Chondrocyte (in vitro differentiated cells): ENCODE results near the gene CD274. TPM values are rescaled to one million over a fixed set of nuclear protein-coding genes. Genes with fewer than 3 reads are reported as not detected.

Source experiments
- DNase-seq: peaks from one replicate; pipeline ENCODE4 v3.0.0; 2021; ENCODE audit warnings: mixed read lengths, low spot score
- H3K27ac Mint-ChIP-seq: one replicate; pipeline ENCODE4 v1.8.0; 2021; ENCODE audit warnings: mild to moderate bottlenecking, moderate library complexity, mixed read lengths; ENCODE audit not compliant: unreplicated experiment
- H3K27me3 Mint-ChIP-seq: 2 replicates; pipeline ENCODE4 v1.8.0; 2021; ENCODE audit warnings: low read depth, mixed read lengths
- H3K36me3 Mint-ChIP-seq: 2 replicates; pipeline ENCODE4 v1.8.0; 2021; ENCODE audit warnings: low read depth, mixed read lengths
- H3K4me1 Mint-ChIP-seq: 2 replicates; pipeline ENCODE4 v1.8.0; 2021; ENCODE audit warnings: low read depth, mild to moderate bottlenecking, mixed read lengths
- H3K4me3 Mint-ChIP-seq: one replicate; pipeline ENCODE4 v1.8.0; 2021; ENCODE audit warnings: mild to moderate bottlenecking, moderate library complexity, mixed read lengths; ENCODE audit not compliant: unreplicated experiment
- H3K9me3 Mint-ChIP-seq: 2 replicates; pipeline ENCODE4 v1.8.0; 2021; ENCODE audit warnings: low read depth, mixed read lengths
- CTCF ChIP-seq: fragments of 200-600 bp; sonication (generic); IDR thresholded peaks from 2 replicates; pipeline ENCODE4 v1.5.0; 2021; ENCODE audit warnings: antibody characterized with exemption, mild to moderate bottlenecking, moderate library complexity
- total RNA-seq: library from RNA; stranded (reverse); gene quantifications from 3 replicates; pipeline ENCODE4 v1.2.1, GENCODE V29; 2021

Gene CD274
- total RNA-seq, 1 donor from 2014 or later = 0.12 TPM

GRCh38 chr9:5513966-5514616 is 63.7 kb downstream of the CD274 start:
- H3K9me3 Mint-ChIP-seq = peaks cover 3% of the 10 kb centered on the region
- no peaks in the 10 kb centered on the region for H3K36me3 Mint-ChIP-seq
- no peak for TF ChIP-seq CTCF
- no peak overlapping the region for H3K27ac Mint-ChIP-seq
- H3K4me3 Mint-ChIP-seq = no peak overlapping the region
- peaks cover 30% of the 10 kb centered on the region for H3K4me1 Mint-ChIP-seq
- no peak for DNase-seq
- H3K27me3 Mint-ChIP-seq = no peaks in the 10 kb centered on the region

- TF ChIP-seq CTCF = no peak
- DNase-seq = no peak
These were observed 64.4 kb downstream of the CD274 start for GRCh38 chr9:5514617-5515260.

GRCh38 chr9:5515261-5515650 is 64.9 kb downstream of the CD274 start:
- H3K27me3 Mint-ChIP-seq = no peaks in the 10 kb centered on the region
- TF ChIP-seq CTCF = no peak
- no peak overlapping the region for H3K27ac Mint-ChIP-seq
- no peak overlapping the region for H3K4me3 Mint-ChIP-seq
- peaks cover 18% of the 10 kb centered on the region for H3K4me1 Mint-ChIP-seq
- no peak for DNase-seq
- no peaks in the 10 kb centered on the region for H3K36me3 Mint-ChIP-seq
- H3K9me3 Mint-ChIP-seq = no peaks in the 10 kb centered on the region

More at GRCh38 chr9:5514617-5515260, 64.4 kb downstream of the CD274 start:
- no peak overlapping the region for H3K27ac Mint-ChIP-seq
- no peaks in the 10 kb centered on the region for H3K9me3 Mint-ChIP-seq
- peaks cover 24% of the 10 kb centered on the region for H3K4me1 Mint-ChIP-seq
- no peaks in the 10 kb centered on the region for H3K36me3 Mint-ChIP-seq
- no peaks in the 10 kb centered on the region for H3K27me3 Mint-ChIP-seq
- no peak overlapping the region for H3K4me3 Mint-ChIP-seq

GRCh38 chr9:5516453-5517220 is 66.3 kb downstream of the CD274 start:
- H3K27ac Mint-ChIP-seq = no peak overlapping the region

More at GRCh38 chr9:5516453-5517220, 66.3 kb downstream of the CD274 start:
- no peak overlapping the region for H3K4me3 Mint-ChIP-seq
- H3K4me1 Mint-ChIP-seq = peaks cover 6% of the 10 kb centered on the region
- no peaks in the 10 kb centered on the region for H3K9me3 Mint-ChIP-seq
- no peak for TF ChIP-seq CTCF
- H3K27me3 Mint-ChIP-seq = no peaks in the 10 kb centered on the region
- no peak for DNase-seq
- H3K36me3 Mint-ChIP-seq = no peaks in the 10 kb centered on the region
